Prostate gland (tissue), 2 donors: ENCODE data around the gene MS4A12. TPM values are rescaled to one million over a fixed set of nuclear protein-coding genes. Genes with fewer than 3 reads are reported as not detected.
"Not testable (repeated sequence)": the region's sequence is repeated elsewhere in the genome, so short reads cannot be mapped to it uniquely, and the experiment has no call there.

Experiments
- DNase-seq: peaks from one replicate; pipeline ENCODE4 v3.0.0-alpha.2; 2019; ENCODE audit warnings: low spot score
- H3K27ac ChIP-seq, 2 donors: fragments of 200-600 bp; sonication (generic); 2 replicates each; pipeline ENCODE4 v1.5.1; 2017 to 2019
- H3K27me3 ChIP-seq: fragments of 200-600 bp; sonication (generic); replicated peaks from 2 replicates; pipeline ENCODE4 v1.5.1; 2019; ENCODE audit not compliant: insufficient read depth
- H3K36me3 ChIP-seq, 2 donors: fragments of 200-600 bp; sonication (generic); 1 replicate in 1 of 2; 2 replicates in 1 of 2; pipeline versions ENCODE4 v1.5.1 to v1.8.1; 2017 to 2019
- H3K4me1 ChIP-seq: fragments of 200-600 bp; sonication (generic); replicated peaks from 2 replicates; pipeline ENCODE4 v1.5.1; 2019
- H3K4me3 ChIP-seq, 2 donors: fragments of 200-600 bp; sonication (generic); 2 replicates each; pipeline ENCODE4 v1.5.1; 2017 to 2019
- H3K9me3 ChIP-seq: fragments of 200-600 bp; sonication (generic); 2 replicates; pipeline ENCODE4 v1.5.1; 2017
- CTCF ChIP-seq, 4 experiments: fragments of 200-600 bp in 2 of 4; fragments of 450-650 bp in 2 of 4; sonication (generic) in 2 of 4; IDR thresholded peaks; 1 replicate in 3 of 4; 2 replicates in 1 of 4; pipeline ENCODE4 v1.5.1; 2016 to 2019; ENCODE audit warnings: antibody characterized with exemption in 4 of 4, mild to moderate bottlenecking in 2 of 4, moderate library complexity in 2 of 4
- POLR2A ChIP-seq: fragments of 450-650 bp; IDR thresholded peaks from one replicate; pipeline ENCODE4 v1.6.1; 2016; ENCODE audit warnings: antibody characterized with exemption, mild to moderate bottlenecking
- POLR2AphosphoS5 ChIP-seq: sonication (generic); formaldehyde crosslinking; IDR thresholded peaks from one replicate; pipeline ENCODE4 v1.6.1; 2017; ENCODE audit warnings: antibody characterized with exemption
- WGBS: methylation state at CpG from one replicate; pipeline ENCODE4 v1.1.5; 2018; 5-methylcytosine and 5-hydroxymethylcytosine counted together
- intact Hi-C: fragments of 100-400 bp; cut with DNase I; formaldehyde crosslinking; loops from one replicate; pipeline ENCODE4 v1.14.2; 2022
- total RNA-seq, 2 donors: library from RNA; depleted of rRNA; stranded (reverse); fragments of >200 nt; gene quantifications; one replicate each; pipeline ENCODE4 v1.1.0, GENCODE V29; 2016

MS4A12 gene, protein sequence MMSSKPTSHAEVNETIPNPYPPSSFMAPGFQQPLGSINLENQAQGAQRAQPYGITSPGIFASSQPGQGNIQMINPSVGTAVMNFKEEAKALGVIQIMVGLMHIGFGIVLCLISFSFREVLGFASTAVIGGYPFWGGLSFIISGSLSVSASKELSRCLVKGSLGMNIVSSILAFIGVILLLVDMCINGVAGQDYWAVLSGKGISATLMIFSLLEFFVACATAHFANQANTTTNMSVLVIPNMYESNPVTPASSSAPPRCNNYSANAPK
- total RNA-seq: not detected

- DNase-seq: no peak
- WGBS: 47% methylated on average over 4 of the region's 4 CpGs
- intact Hi-C loops: no loop called here
- H3K27me3 ChIP-seq: no peaks in the 10 kb centered on the region
- no peaks in the 10 kb centered on the region for H3K9me3 ChIP-seq
- no peaks in the 10 kb centered on the region for H3K4me1 ChIP-seq
- H3K4me3 ChIP-seq: no peak within 1 kb of the TSS
- H3K27ac ChIP-seq: no peak within 1 kb of the TSS
- TF ChIP-seq CTCF (IDR thresholded peaks at IDR 0.05) (no peak), POLR2AphosphoS5 (peak; percentile 42)
- H3K36me3 ChIP-seq: no peaks in the 10 kb centered on the region
Measured at GRCh38 chr11:60492488-60493009, at the start of gene MS4A12. TSS of gene MS4A12 (plus strand) at chr11:60492778. CDS start at chr11:60497319, 4,541 bp downstream.

GRCh38 chr11:60447070-60447469 lies 45.5 kb upstream of the MS4A12 start:
- Histone ChIP-seq H3K27me3 (no peaks in the 10 kb centered on the region), H3K4me3 (no peak overlapping the region), H3K27ac (no peak overlapping the region), H3K36me3 (no peaks in the 10 kb centered on the region), H3K9me3 (no peaks in the 10 kb centered on the region), H3K4me1 (no peaks in the 10 kb centered on the region)
- no peak for TF ChIP-seq CTCF (IDR thresholded peaks at IDR 0.05)
- no peak for TF ChIP-seq POLR2AphosphoS5
- TF ChIP-seq POLR2A: no peak
- intact Hi-C loops: no loop called here
- DNase-seq: no peak

DNA sequence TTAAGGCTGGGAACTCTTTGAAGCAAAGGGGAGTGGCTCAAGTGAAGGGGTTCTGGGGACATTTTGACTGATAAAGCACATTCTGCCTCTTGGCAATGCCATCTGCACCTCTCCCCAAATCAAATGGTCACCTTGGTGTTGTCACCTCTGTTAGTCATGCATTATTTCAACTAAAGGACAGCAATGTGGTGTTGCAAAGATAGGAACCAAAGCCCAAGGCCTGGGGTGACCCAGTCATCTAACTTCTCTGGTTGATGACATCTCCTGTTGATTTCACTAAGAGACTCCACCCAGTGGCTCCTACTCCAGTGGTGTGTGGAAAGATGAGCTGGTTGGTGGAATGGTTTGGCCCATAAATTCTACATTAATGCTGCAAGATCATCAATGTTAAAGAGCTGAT lies 44.7 kb upstream of the MS4A12 start:
- Histone ChIP-seq H3K9me3 (no peaks in the 10 kb centered on the region), H3K36me3 (no peaks in the 10 kb centered on the region), H3K4me1 (no peaks in the 10 kb centered on the region), H3K27ac (no peak overlapping the region), H3K27me3 (no peaks in the 10 kb centered on the region), H3K4me3 (no peak overlapping the region)
- no peak for DNase-seq
- TF ChIP-seq CTCF (IDR thresholded peaks at IDR 0.05) (no peak), POLR2AphosphoS5 (no peak), POLR2A (no peak)
- intact Hi-C loops: no loop called here

- WGBS: 97% methylated on average over 24 of the region's 32 CpGs
- intact Hi-C loops, H3K27ac ChIP-seq, H3K4me3 ChIP-seq, DNase-seq, H3K27me3 ChIP-seq, H3K9me3 ChIP-seq, H3K36me3 ChIP-seq, H3K4me1 ChIP-seq: not testable (repeated sequence)
Measured at GRCh38 chr11:60451185-60451584, 41.4 kb upstream of the MS4A12 start.

GRCh38 chr11:60454212-60454611 lies 38.4 kb upstream of the MS4A12 start:
- TF ChIP-seq CTCF (IDR thresholded peaks at IDR 0.05) (no peak), POLR2AphosphoS5 (no peak)
- no peak for DNase-seq
- Histone ChIP-seq H3K27ac (no peak overlapping the region), H3K27me3 (no peaks in the 10 kb centered on the region), H3K9me3 (no peaks in the 10 kb centered on the region), H3K36me3 (no peaks in the 10 kb centered on the region), H3K4me1 (no peaks in the 10 kb centered on the region), H3K4me3 (no peak overlapping the region)
- intact Hi-C loops: no loop called here
